H9 (cell line): ENCODE measurements around the gene GPC6. TPM values are rescaled to one million over a fixed set of nuclear protein-coding genes. Genes with fewer than 3 reads are reported as not detected.

Experiments
- DNase-seq: peaks from one replicate; pipeline ENCODE4 v3.0.0-alpha.2; 2017
- H2AFZ ChIP-seq: one replicate; pipeline ENCODE4 v1.6.1; 2013; ENCODE audit warnings: mild to moderate bottlenecking, low read length, control low read depth, moderate library complexity
- H2AK5ac ChIP-seq: 2 replicates; pipeline ENCODE4 v1.6.1; 2013; ENCODE audit warnings: low read length, control low read depth, mixed read lengths; ENCODE audit not compliant: insufficient read length
- H2BK120ac ChIP-seq: one replicate; pipeline ENCODE4 v1.6.1; 2013; ENCODE audit warnings: low read depth, mild to moderate bottlenecking, low read length, control low read depth, inconsistent platforms; ENCODE audit not compliant: poor library complexity, severe bottlenecking
- H2BK12ac ChIP-seq: 2 replicates; pipeline ENCODE4 v1.6.1; 2013; ENCODE audit warnings: low read length, control low read depth, mixed read lengths, low read depth; ENCODE audit not compliant: insufficient read length
- H2BK15ac ChIP-seq: 2 replicates; pipeline ENCODE4 v1.6.1; 2013; ENCODE audit warnings: low read depth, low read length, control low read depth
- H2BK20ac ChIP-seq: one replicate; pipeline ENCODE4 v1.6.1; 2013; ENCODE audit warnings: low read depth, mild to moderate bottlenecking, low read length, control low read depth, inconsistent platforms; ENCODE audit not compliant: poor library complexity, severe bottlenecking
- H2BK5ac ChIP-seq: 2 replicates; pipeline ENCODE4 v1.6.1; 2013; ENCODE audit warnings: low read length, control low read depth, mixed read lengths; ENCODE audit not compliant: insufficient read length
- H3K14ac ChIP-seq: 2 replicates; pipeline ENCODE4 v1.6.1; 2013; ENCODE audit warnings: low read length, control low read depth; ENCODE audit not compliant: insufficient read depth
- H3K18ac ChIP-seq: 2 replicates; pipeline ENCODE4 v1.6.1; 2013; ENCODE audit warnings: low read depth, mild to moderate bottlenecking, mixed read lengths, low read length, control low read depth; ENCODE audit not compliant: insufficient read length
- H3K23ac ChIP-seq: 2 replicates; pipeline ENCODE4 v1.6.1; 2013; ENCODE audit warnings: low read length, control low read depth, mixed read lengths, low read depth; ENCODE audit not compliant: insufficient read length
- H3K23me2 ChIP-seq: 2 replicates; pipeline ENCODE4 v1.6.1; 2013; ENCODE audit warnings: low read depth, mild to moderate bottlenecking, mixed read lengths, low read length, control low read depth; ENCODE audit not compliant: insufficient read length, poor library complexity, severe bottlenecking
- H3K27ac ChIP-seq: 2 replicates; pipeline ENCODE4 v1.5.1; 2013; ENCODE audit warnings: low read length, control low read depth, mixed read lengths, low read depth; ENCODE audit not compliant: insufficient read length
- H3K27me3 ChIP-seq: 2 replicates; pipeline ENCODE4 v1.6.1; 2013; ENCODE audit warnings: low read length, control low read depth, inconsistent platforms; ENCODE audit not compliant: insufficient read depth
- H3K4ac ChIP-seq: 2 replicates; pipeline ENCODE4 v1.6.1; 2013; ENCODE audit warnings: low read depth, mild to moderate bottlenecking, control low read depth, inconsistent platforms, low read length, moderate library complexity
- H3K4me1 ChIP-seq: 2 replicates; pipeline ENCODE4 v1.6.1; 2013; ENCODE audit warnings: low read length, control low read depth, inconsistent platforms; ENCODE audit not compliant: insufficient read depth
- H3K4me2 ChIP-seq: 2 replicates; pipeline ENCODE4 v1.6.1; 2013; ENCODE audit warnings: low read length, control low read depth, mixed read lengths; ENCODE audit not compliant: insufficient read length, insufficient read depth
- H3K56ac ChIP-seq: 2 replicates; pipeline ENCODE4 v1.6.1; 2013; ENCODE audit warnings: low read depth, mild to moderate bottlenecking, mixed read lengths, low read length, control low read depth; ENCODE audit not compliant: insufficient read length
- H3K79me1 ChIP-seq: 2 replicates; pipeline ENCODE4 v1.6.1; 2013; ENCODE audit warnings: low read depth, mild to moderate bottlenecking, moderate library complexity, low read length, control low read depth, inconsistent platforms; ENCODE audit not compliant: insufficient read depth, poor library complexity, severe bottlenecking
- H3K79me2 ChIP-seq: 2 replicates; pipeline ENCODE4 v1.6.1; 2013; ENCODE audit warnings: low read length, control low read depth, inconsistent platforms; ENCODE audit not compliant: insufficient read depth
- H3K9ac ChIP-seq: 2 replicates; pipeline ENCODE4 v1.6.1; 2013; ENCODE audit warnings: low read length, control low read depth, mixed read lengths; ENCODE audit not compliant: insufficient read length; ENCODE audit errors: extremely low read depth
- H3K9me3 ChIP-seq: one replicate; pipeline ENCODE4 v1.6.1; 2013; ENCODE audit warnings: low read depth, low read length, inconsistent platforms; ENCODE audit not compliant: control insufficient read depth
- H3T11ph ChIP-seq: one replicate; pipeline ENCODE4 v1.6.1; 2013; ENCODE audit warnings: mild to moderate bottlenecking, low read length, control low read depth, inconsistent platforms
- H4K20me1 ChIP-seq: one replicate; pipeline ENCODE4 v1.6.1; 2013; ENCODE audit not compliant: control insufficient read depth, insufficient read length, insufficient read depth
- H4K5ac ChIP-seq: 2 replicates; pipeline ENCODE4 v1.6.1; 2013; ENCODE audit warnings: low read depth, mild to moderate bottlenecking, mixed read lengths, low read length, control low read depth; ENCODE audit not compliant: insufficient read length
- H4K8ac ChIP-seq: replicated peaks from 2 replicates; pipeline ENCODE4 v1.6.1; 2013; ENCODE audit warnings: low read length, control low read depth, mixed read lengths, low read depth; ENCODE audit not compliant: insufficient read length
- H4K91ac ChIP-seq: 2 replicates; pipeline ENCODE4 v1.6.1; 2013; ENCODE audit warnings: low read depth, mild to moderate bottlenecking, moderate library complexity, mixed read lengths, low read length, control low read depth; ENCODE audit not compliant: insufficient read length
- H3K27ac Mint-ChIP-seq, 3 experiments: 2 replicates in 2 of 3; 3 replicates in 1 of 3; pipeline ENCODE4 v1.8.0; 2020 to 2021; ENCODE audit warnings: mixed read lengths in 3 of 3, mild to moderate bottlenecking in 1 of 3, moderate library complexity in 1 of 3
- H3K27me3 Mint-ChIP-seq: 2 replicates; pipeline ENCODE4 v1.8.0; 2021; ENCODE audit warnings: low read depth, mild to moderate bottlenecking, moderate library complexity, mixed read lengths
- H3K36me3 Mint-ChIP-seq, 3 experiments: 2 replicates in 2 of 3; 3 replicates in 1 of 3; pipeline ENCODE4 v1.8.0; 2020 to 2021; ENCODE audit warnings: low read depth in 3 of 3, mixed read lengths in 3 of 3; ENCODE audit not compliant: insufficient read depth in 1 of 3
- H3K4me1 Mint-ChIP-seq, 2 experiments: 2 replicates each; pipeline ENCODE4 v1.8.0; 2020; ENCODE audit warnings: mixed read lengths in 2 of 2
- H3K4me3 Mint-ChIP-seq, 2 experiments: 2 replicates in 1 of 2; 3 replicates in 1 of 2; pipeline ENCODE4 v1.8.0; 2020 to 2021; ENCODE audit warnings: mild to moderate bottlenecking in 2 of 2, mixed read lengths in 2 of 2, moderate library complexity in 1 of 2
- H3K9me3 Mint-ChIP-seq, 2 experiments: 2 replicates in 1 of 2; 3 replicates in 1 of 2; pipeline ENCODE4 v1.8.0; 2020; ENCODE audit warnings: mild to moderate bottlenecking in 2 of 2, mixed read lengths in 2 of 2, moderate library complexity in 1 of 2
- CTCF ChIP-seq: fragments of 200-600 bp; sonication (generic); conservative IDR thresholded peaks from 3 replicates; pipeline ENCODE4 v1.8.0; 2021; ENCODE audit warnings: antibody characterized with exemption, mild to moderate bottlenecking
- WGBS: extraction: QIAGEN DNeasy Blood & Tissue Kit; methylation state at CpG from one replicate; pipeline ENCODE4 v1.1.7; 2013; ENCODE audit warnings: missing lambda C conversion rate, low lambda C conversion rate, mixed read lengths; ENCODE audit not compliant: insufficient read length; ENCODE audit errors: extremely low coverage; 5-methylcytosine and 5-hydroxymethylcytosine counted together
- total RNA-seq: library from RNA; stranded (reverse); gene quantifications from 2 replicates; pipeline ENCODE4 v1.2.1, GENCODE V29; 2021

GPC6 gene
- total RNA-seq, 1 experiment from 2014 or later, result 15.6 TPM

GRCh38 chr13:93218583-93218982 is 8.0 kb upstream of the GPC6 start:
- Histone ChIP-seq H3K9me3 (no peaks in the 10 kb centered on the region), H3K27me3 (no peaks in the 10 kb centered on the region), H3K79me1 (no peaks in the 10 kb centered on the region), H3K4ac (no peak overlapping the region), H3K4me1 (peaks cover 12% of the 10 kb centered on the region; the same call in 1 of the 2 replicates), H3K4me2 (no peak overlapping the region), H3K9ac (no peak overlapping the region), H4K20me1 (no peaks in the 10 kb centered on the region), H4K8ac (no peak overlapping the region), H3K79me2 (no peaks in the 10 kb centered on the region), H2AFZ (no peak overlapping the region), H4K91ac (no peak overlapping the region), H3K18ac (no peak overlapping the region), H2BK15ac (no peak overlapping the region), H3K56ac (no peak overlapping the region), H3K27ac (no peak overlapping the region), H3K23me2 (no peaks in the 10 kb centered on the region), H4K5ac (no peak overlapping the region), H2AK5ac (no peak overlapping the region), H3K23ac (no peak overlapping the region), H3T11ph (no peak overlapping the region), H2BK20ac (no peak overlapping the region), H2BK120ac (no peak overlapping the region), H2BK12ac (no peak overlapping the region), H3K14ac (no peak overlapping the region), H2BK5ac (no peak overlapping the region)
- Mint-ChIP-seq H3K4me3 (no peak overlapping the region), H3K36me3 (no peaks in the 10 kb centered on the region; a peak in 1 of 7 replicates), H3K9me3 (no peaks in the 10 kb centered on the region), H3K27me3 (no peaks in the 10 kb centered on the region; the same call in 1 of the 2 replicates), H3K4me1 (peaks cover 50 to 61% of the 10 kb centered on the region in 2 experiments), H3K27ac (no peak overlapping the region)
- TF ChIP-seq CTCF, result no peak
- WGBS, result no CpG with 5 or more reads among the region's 3 CpGs
- DNase-seq, result no peak
